GM19452 (cell line): ENCODE data around the gene CDA.

Experiments used
- ATAC-seq: cut with Tn5 transposase; IDR thresholded peaks from one replicate; pipeline ENCODE4 v1.9.1; 2021; ENCODE audit not compliant: unreplicated experiment

The CDA gene

GRCh38 chr1:20588634-20589225, at the start of gene CDA:
Gene CDA (plus strand): TSS chr1:20589097. CDS start chr1:20589130, 33 bp downstream.
- no peak for ATAC-seq

- ATAC-seq: no peak
These were observed 48.6 kb upstream of the CDA start for GRCh38 chr1:20540281-20540680.

- no peak for ATAC-seq
These were observed 42.3 kb upstream of the CDA start for GRCh38 chr1:20546637-20547036.

GRCh38 chr1:20551161-20551560, 37.7 kb upstream of the CDA start:
- ATAC-seq: no peak

GRCh38 chr1:20551945-20552727, 36.8 kb upstream of the CDA start, which contains the start of gene FAM43B:
Gene FAM43B (plus strand): TSS chr1:20552573. CDS start chr1:20552974, 401 bp downstream.
- no peak for ATAC-seq

- no peak for ATAC-seq
These were observed 36.0 kb upstream of the CDA start for GRCh38 chr1:20552728-20553445.

GRCh38 chr1:20555025-20555757, 33.7 kb upstream of the CDA start:
- ATAC-seq: no peak

- no peak for ATAC-seq
These were observed 33.2 kb upstream of the CDA start for GRCh38 chr1:20555758-20556120.

- ATAC-seq: no peak
These were observed 30.7 kb upstream of the CDA start for GRCh38 chr1:20558191-20558590.

- ATAC-seq: no peak
These were observed 27.9 kb upstream of the CDA start for GRCh38 chr1:20560966-20561365.

GRCh38 chr1:20565234-20565633, 23.7 kb upstream of the CDA start:
- no peak for ATAC-seq

- no peak for ATAC-seq
These were observed 19.3 kb upstream of the CDA start for GRCh38 chr1:20569523-20570098.

- ATAC-seq: no peak
These were observed 17.5 kb upstream of the CDA start for GRCh38 chr1:20571427-20571826.

- no peak for ATAC-seq
These were observed 14.9 kb upstream of the CDA start for GRCh38 chr1:20573987-20574386.

GRCh38 chr1:20574686-20575540, 14.0 kb upstream of the CDA start:
- ATAC-seq: no peak

- ATAC-seq: no peak
These were observed 13.2 kb upstream of the CDA start for GRCh38 chr1:20575541-20576336.

- no peak for ATAC-seq
These were observed 10.8 kb upstream of the CDA start for GRCh38 chr1:20578062-20578461.

- no peak for ATAC-seq
These were observed 10.0 kb upstream of the CDA start for GRCh38 chr1:20578721-20579395.

- ATAC-seq: no peak
These were observed 4.0 kb upstream of the CDA start for GRCh38 chr1:20584890-20585289.
